Activated T-helper 1 cell treated with anti-CD3 and anti-CD28 coated beads, Interleukin-12 subunit alpha, Interleukin-12 subunit beta, Interleukin-2, Interleukin-4 antibody, amounts not matched to agents 30 ng/mL and 10 ng/mL and 1 ng/mL, durations not matched to agents 14 hours and 24 hours and 36 hours (primary cell): Measurements from ENCODE around the gene MFSD2B. TPM values are rescaled to one million over a fixed set of nuclear protein-coding genes. Genes with fewer than 3 reads are reported as not detected.

Experiments
- total RNA-seq: library from RNA; stranded (reverse); gene quantifications from 2 replicates; pipeline ENCODE4 v1.2.3, GENCODE V29; 2022

The MFSD2B gene
- total RNA-seq, 1 donor from 2014 or later = not detected

Other genes starting within 250 kb of the MFSD2B start
- 25.9 and 27.8 TPM in 2 replicates for gene ATAD2B, start 83.0 kb upstream of the MFSD2B start, total RNA-seq
- gene UBXN2A, start 69.6 kb upstream of the MFSD2B start, total RNA-seq = 11.4 and 13.0 TPM in 2 replicates
- gene WDCP, start 37.3 kb downstream of the MFSD2B start, total RNA-seq = 21.9 and 23.1 TPM in 2 replicates
- gene FKBP1B, start 39.7 kb downstream of the MFSD2B start, total RNA-seq = 0.47 and 0.71 TPM in 2 replicates
- gene SF3B6, start 66.2 kb downstream of the MFSD2B start, total RNA-seq = 128 and 145 TPM in 2 replicates
- 0.70 and 0.96 TPM in 2 replicates for gene TP53I3, start 74.7 kb downstream of the MFSD2B start, total RNA-seq
- not detected in 2 replicates for gene PFN4, start 113.2 kb downstream of the MFSD2B start, total RNA-seq
- gene FAM228B, start 113.4 kb downstream of the MFSD2B start, total RNA-seq = 3.1 and 4.8 TPM in 2 replicates
- gene FAM228A, start 165.0 kb downstream of the MFSD2B start, total RNA-seq = not detected in 2 replicates